OCI-LY7 (cell line): ENCODE results near the gene RAB11FIP5.

Experiments used
- CTCF ChIP-seq: fragments of 200-600 bp; sonication (generic); conservative IDR thresholded peaks from 2 replicates; pipeline ENCODE4 v1.5.1; 2014; ENCODE audit warnings: mild to moderate bottlenecking, antibody characterized with exemption, low read length, moderate library complexity, mixed read lengths
- EZH2phosphoT487 ChIP-seq: fragments of 200-600 bp; sonication (generic); IDR thresholded peaks from 2 replicates; pipeline ENCODE4 v1.6.1; 2018; ENCODE audit warnings: low read depth, borderline replicate concordance, mild to moderate bottlenecking, mixed run types, antibody characterized with exemption, low read length, moderate library complexity, mixed read lengths

GRCh38 chr2:73141896-73142295 lies 29.1 kb upstream of the RAB11FIP5 start:
- TF ChIP-seq CTCF, result no peak
- no peak for TF ChIP-seq EZH2phosphoT487
